Ishikawa (cell line): ENCODE measurements around the gene C1orf52.
A peak's percentile ranks its signal among the peaks of the same experiment; 100 is the strongest.

Experiments
- CEBPB ChIP-seq: IDR thresholded peaks from 2 replicates; pipeline ENCODE4 v1.6.1; 2012
- CREB1 ChIP-seq: IDR thresholded peaks from 2 replicates; pipeline ENCODE4 v1.6.1; 2012; ENCODE audit warnings: low read depth
- EGR1 ChIP-seq: IDR thresholded peaks from 2 replicates; pipeline ENCODE4 v1.6.1; 2012
- EP300 ChIP-seq: IDR thresholded peaks from 2 replicates; pipeline ENCODE4 v1.6.1; 2012; ENCODE audit warnings: borderline replicate concordance
- FOXM1 ChIP-seq: IDR thresholded peaks from 2 replicates; pipeline ENCODE4 v1.6.1; 2012; ENCODE audit warnings: low read depth, borderline replicate concordance
- MAX ChIP-seq: IDR thresholded peaks from 2 replicates; pipeline ENCODE4 v1.6.1; 2012
- NFIC ChIP-seq: IDR thresholded peaks from 2 replicates; pipeline ENCODE4 v1.6.1; 2012
- RAD21 ChIP-seq: IDR thresholded peaks from 2 replicates; pipeline ENCODE4 v1.6.1; 2012; ENCODE audit warnings: low read depth
- REST ChIP-seq: IDR thresholded peaks from 2 replicates; pipeline ENCODE4 v1.6.1; 2012; ENCODE audit warnings: low read depth, mild to moderate bottlenecking
- TAF1 ChIP-seq: IDR thresholded peaks from 2 replicates; pipeline ENCODE4 v1.6.1; 2012; ENCODE audit warnings: low read depth, mild to moderate bottlenecking
- TCF12 ChIP-seq: IDR thresholded peaks from 2 replicates; pipeline ENCODE4 v1.6.1; 2012; ENCODE audit warnings: low read depth
- TEAD4 ChIP-seq: IDR thresholded peaks from 2 replicates; pipeline ENCODE4 v1.6.1; 2012
- USF1 ChIP-seq: IDR thresholded peaks from 2 replicates; pipeline ENCODE4 v1.6.1; 2012
- YY1 ChIP-seq: IDR thresholded peaks from 2 replicates; pipeline ENCODE4 v1.6.1; 2012; ENCODE audit warnings: low read depth
- ZBTB7A ChIP-seq: IDR thresholded peaks from 2 replicates; pipeline ENCODE4 v1.6.1; 2012; ENCODE audit warnings: low read depth

Gene C1orf52

GRCh38 chr1:85244271-85245061 lies 15.0 kb downstream of the C1orf52 start:
- no peak for TF ChIP-seq TCF12
- TF ChIP-seq NFIC = no peak
- TF ChIP-seq RAD21 = no peak
- no peak for TF ChIP-seq USF1
- TF ChIP-seq YY1 = no peak
- TF ChIP-seq FOXM1 = no peak
- no peak for TF ChIP-seq MAX
- TF ChIP-seq ZBTB7A = no peak

GRCh38 chr1:85243372-85243771 lies 16.1 kb downstream of the C1orf52 start:
- TF ChIP-seq REST (no peak), YY1 (no peak), EGR1 (no peak), CREB1 (no peak), CEBPB (no peak), FOXM1 (no peak), EP300 (no peak)

- no peak for TF ChIP-seq TCF12
- no peak for TF ChIP-seq REST
- no peak for TF ChIP-seq TAF1
- TF ChIP-seq CREB1 = no peak
- no peak for TF ChIP-seq CEBPB
- TF ChIP-seq FOXM1 = no peak
- no peak for TF ChIP-seq USF1
- TF ChIP-seq NFIC = no peak
- TF ChIP-seq ZBTB7A = no peak
- TF ChIP-seq MAX = no peak
These were observed 18.8 kb downstream of the C1orf52 start for GRCh38 chr1:85240643-85241042.

- TF ChIP-seq RAD21 (peak; percentile 83), CEBPB (no peak), EGR1 (no peak)
These were observed 19.3 kb downstream of the C1orf52 start for GRCh38 chr1:85240174-85240601.

GRCh38 chr1:85237613-85238012 lies 21.8 kb downstream of the C1orf52 start:
- TF ChIP-seq YY1 = no peak
- no peak for TF ChIP-seq MAX
- no peak for TF ChIP-seq FOXM1
- no peak for TF ChIP-seq EP300
- TF ChIP-seq CEBPB = no peak
- no peak for TF ChIP-seq TAF1
- no peak for TF ChIP-seq TEAD4
- TF ChIP-seq NFIC = no peak
- TF ChIP-seq USF1 = no peak
- no peak for TF ChIP-seq TCF12
- no peak for TF ChIP-seq EGR1
- TF ChIP-seq ZBTB7A = no peak
- no peak for TF ChIP-seq RAD21
- TF ChIP-seq CREB1 = no peak
- no peak for TF ChIP-seq REST
